ENCODE data around the gene CDK2AP2.

DNA sequence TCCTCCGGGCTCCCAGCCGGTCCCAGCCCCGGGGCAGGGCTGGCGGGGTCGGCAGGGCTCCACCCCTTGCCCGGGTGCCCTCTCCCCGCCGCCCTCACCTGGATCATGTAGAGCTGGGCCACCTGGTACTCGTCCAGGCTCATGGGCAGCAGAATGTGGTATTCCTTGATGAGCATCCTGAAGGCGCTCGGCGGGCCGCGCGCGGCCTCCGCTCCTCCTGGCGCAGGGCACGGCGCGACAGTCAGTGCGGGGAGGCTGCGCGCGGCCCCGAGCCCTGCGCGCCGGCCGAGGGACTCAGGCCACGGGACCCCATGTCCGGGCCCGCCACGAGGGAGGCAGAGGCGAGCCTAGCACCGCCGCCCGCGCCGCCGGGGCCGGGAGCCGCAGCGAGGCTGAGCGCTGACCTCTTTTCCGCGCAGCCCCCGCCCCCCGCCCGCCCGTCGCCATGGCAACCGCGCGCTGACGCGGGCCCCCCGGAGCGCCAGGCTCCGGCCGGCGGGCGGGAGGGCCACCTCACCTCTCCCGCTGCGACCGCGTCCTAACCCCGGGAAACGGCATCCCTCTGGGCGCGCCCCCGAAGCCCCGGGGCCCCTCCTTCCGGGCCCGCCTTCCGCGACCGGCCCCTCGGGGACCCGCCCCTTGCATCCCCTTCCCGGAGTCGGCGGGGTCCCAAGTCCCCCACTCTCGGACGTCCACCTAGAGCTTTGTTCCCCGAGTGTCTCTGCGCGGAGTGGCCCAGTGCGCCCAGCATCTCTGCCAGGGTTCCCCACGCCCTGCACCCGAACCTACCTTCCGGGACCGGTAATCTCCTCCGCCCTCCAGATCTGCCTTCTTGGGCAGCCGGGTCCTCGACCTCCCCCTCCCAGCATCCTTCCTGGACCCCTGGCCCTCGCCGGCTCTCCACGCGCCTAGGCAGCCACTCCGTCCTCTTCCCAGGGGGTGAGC, 3.7 kb downstream of the CDK2AP2 start:
- TF ChIP-seq EGR1 (IDR thresholded peaks at IDR 0.05; ENCODE audit: borderline replicate concordance in 1 of 2, low read depth in 2 of 2, low read length in 2 of 2) (no peak), POLR2A (IDR thresholded peaks at IDR 0.05; ENCODE audit: low read depth, low read length) (no peak), MYC (IDR thresholded peaks at IDR 0.05; ENCODE audit: insufficient read depth, insufficient read length, insufficient replicate concordance, low read length, severe bottlenecking) (no peak), USF2 (IDR thresholded peaks at IDR 0.05; ENCODE audit: borderline replicate concordance, low read depth, low read length) (no peak), CBX5 (IDR thresholded peaks at IDR 0.05; ENCODE audit: low read depth) (no peak), YY1 (IDR thresholded peaks at IDR 0.05; ENCODE audit: low read depth, low read length) (no peak; the same call in 1 of the 2 replicates), BACH1 (IDR thresholded peaks at IDR 0.05; ENCODE audit: borderline replicate concordance) (no peak), CTCF (IDR thresholded peaks at IDR 0.05 in 2 of 3, conservative IDR thresholded peaks at IDR 0.05 in 1 of 3; ENCODE audit: control insufficient read depth in 2 of 3, extremely low read depth in 1 of 3, insufficient read depth in 1 of 3, low read depth in 3 of 3, low read length in 3 of 3) (no peak), IRF4 (IDR thresholded peaks at IDR 0.05; ENCODE audit: low read depth, low read length) (no peak), BCL3 (IDR thresholded peaks at IDR 0.05; ENCODE audit: borderline replicate concordance, insufficient read depth, low read depth, low read length, poor library complexity, severe bottlenecking) (no peak), CUX1 (IDR thresholded peaks at IDR 0.05; ENCODE audit: insufficient replicate concordance, low read depth, low read length) (no peak)

Data from GM12878 (cell line).